HK-2 (cell line): ENCODE data around the gene ACAA2.

Experiments used
- DNase-seq: peaks from one replicate; pipeline ENCODE4 v3.0.0-alpha.2; 2018; ENCODE audit not compliant: unreplicated experiment

The ACAA2 gene

DNA sequence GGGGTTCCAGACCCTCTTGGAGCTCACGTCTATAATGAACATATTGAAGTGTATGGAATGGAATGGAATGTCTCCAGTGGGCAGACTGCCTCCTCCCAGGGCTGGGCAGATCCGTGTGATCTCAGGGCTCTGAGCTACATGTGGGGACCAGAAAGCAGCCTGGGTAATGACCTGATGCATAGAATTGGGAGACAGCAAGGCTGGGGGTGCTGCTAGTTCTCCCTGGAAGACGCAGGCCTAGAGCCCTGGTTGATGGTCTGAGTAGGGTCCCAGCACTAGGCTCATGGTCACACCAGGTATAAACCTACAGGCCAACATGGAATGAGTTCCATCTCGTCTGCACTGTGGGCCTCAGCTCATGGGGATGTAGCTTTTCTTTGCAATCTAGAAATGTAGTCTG, 46.7 kb downstream of the ACAA2 start:
- DNase-seq = no peak

DNA sequence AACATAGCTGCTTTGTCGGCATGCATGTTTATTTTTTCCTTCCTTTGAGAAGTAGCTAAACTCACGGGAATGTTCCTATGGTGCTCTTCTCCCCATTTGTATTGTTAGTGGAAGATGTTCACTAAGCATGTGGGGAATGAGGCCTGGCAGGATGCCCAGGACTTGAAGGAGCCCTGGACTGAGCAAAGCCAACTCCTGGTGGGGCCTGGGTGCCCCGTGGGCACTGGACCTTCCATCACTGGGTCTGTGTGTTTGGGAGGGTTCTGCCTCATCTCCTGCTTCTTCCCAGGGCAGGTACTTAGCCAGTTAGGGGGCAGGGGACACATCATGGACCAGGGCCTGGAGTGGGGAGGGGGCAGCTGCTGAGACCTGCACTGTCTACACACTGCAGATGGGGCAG, 49.3 kb downstream of the ACAA2 start:
- no peak for DNase-seq

DNA sequence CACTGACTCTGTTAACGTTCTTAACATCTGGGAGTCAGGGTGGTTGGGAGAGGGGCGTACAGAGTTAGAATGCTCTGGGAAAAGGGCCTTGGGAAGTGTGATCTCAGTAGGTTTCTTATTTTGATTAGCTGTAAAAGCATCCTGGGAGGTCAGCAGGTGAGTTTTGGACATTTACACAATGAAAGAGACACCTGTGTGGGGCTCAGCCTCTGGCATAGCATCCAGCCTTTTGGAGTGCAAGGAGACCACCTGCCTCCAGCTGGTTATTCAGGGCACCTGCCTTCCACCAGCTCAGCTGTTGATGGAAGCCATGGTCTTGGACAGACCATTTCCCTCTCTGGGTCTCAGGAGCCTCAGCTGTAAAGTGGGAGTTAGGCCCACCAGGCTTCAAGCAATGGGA, 49.7 kb downstream of the ACAA2 start:
- DNase-seq = no peak

DNA sequence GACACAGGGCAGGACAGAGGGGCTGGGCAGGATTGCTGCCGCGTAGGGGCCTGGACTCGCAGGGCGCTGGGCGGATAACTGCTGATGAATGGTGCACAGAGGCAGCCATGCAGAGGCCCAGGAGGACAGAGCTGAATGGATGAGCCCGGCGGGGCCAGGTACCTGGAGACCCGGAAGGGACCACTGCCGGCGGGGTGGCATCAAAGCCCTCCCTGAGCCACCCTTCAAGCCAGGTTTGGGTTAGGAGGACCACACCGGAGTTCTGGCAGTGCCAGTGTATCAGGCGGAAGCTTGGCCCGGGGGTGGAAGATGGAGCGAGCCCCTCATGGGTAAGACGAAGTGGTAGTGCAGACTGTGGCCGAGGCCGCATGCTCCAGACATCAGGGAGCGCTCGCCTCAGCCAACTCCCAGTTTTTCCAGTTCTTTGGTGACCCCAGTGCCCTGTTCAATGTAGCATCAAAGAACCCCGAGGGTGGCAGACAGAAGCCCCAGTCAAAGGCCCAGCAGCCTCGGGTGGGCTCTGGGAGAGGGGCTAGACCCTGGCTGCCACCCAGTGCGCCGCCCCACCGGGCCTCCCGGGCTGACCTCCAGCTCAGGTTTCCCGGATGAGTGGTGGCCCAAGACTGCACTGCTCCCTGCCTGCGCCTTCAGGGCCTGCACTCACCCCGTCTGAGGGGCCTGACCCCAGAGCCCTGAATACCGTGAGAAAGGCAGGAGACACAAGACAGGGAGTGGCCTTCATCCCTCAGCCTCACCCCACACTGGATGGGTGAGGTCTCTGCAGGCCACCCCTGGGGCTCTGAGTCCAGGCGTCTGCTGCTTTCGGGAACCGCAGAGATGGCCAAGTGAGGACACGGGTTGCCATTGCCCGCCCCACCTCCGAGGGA, 50.9 kb downstream of the ACAA2 start:
- no peak for DNase-seq

DNA sequence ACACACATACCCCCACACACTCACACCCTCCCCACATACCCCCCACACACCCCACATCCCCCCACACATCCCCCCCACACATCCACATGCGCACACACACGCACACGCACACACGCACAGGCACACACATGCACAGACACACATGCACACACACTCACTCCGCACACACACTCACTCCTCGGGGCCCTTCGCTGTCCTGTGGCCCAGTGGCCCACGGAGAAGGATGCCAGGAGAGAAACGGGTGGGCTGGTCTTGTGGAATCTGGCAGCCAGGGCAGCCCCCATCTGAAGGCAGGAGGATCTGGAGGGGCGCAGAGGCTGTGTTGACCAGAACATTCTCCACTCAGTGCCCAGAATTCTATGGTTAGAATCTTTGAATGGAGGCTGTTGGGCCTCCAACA, 51.6 kb downstream of the ACAA2 start:
- DNase-seq = no peak

DNA sequence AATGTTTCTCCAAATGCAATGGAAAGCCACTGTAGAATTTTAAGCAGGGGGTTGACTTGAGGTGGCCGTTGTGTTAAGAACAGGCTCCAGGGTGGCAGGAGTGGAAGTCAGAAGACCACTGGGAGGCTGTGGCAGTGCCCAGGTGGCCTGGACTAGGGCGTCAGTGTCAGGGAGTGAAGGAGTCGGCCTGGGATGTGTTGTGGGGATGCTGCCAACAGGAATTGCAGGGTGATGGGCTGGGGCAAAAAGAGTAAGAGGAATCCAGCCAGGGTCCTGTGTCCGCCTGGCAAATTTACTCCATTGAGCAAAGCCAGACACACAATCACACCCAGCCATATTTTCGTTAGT, 55.1 kb downstream of the ACAA2 start:
- no peak for DNase-seq

DNA sequence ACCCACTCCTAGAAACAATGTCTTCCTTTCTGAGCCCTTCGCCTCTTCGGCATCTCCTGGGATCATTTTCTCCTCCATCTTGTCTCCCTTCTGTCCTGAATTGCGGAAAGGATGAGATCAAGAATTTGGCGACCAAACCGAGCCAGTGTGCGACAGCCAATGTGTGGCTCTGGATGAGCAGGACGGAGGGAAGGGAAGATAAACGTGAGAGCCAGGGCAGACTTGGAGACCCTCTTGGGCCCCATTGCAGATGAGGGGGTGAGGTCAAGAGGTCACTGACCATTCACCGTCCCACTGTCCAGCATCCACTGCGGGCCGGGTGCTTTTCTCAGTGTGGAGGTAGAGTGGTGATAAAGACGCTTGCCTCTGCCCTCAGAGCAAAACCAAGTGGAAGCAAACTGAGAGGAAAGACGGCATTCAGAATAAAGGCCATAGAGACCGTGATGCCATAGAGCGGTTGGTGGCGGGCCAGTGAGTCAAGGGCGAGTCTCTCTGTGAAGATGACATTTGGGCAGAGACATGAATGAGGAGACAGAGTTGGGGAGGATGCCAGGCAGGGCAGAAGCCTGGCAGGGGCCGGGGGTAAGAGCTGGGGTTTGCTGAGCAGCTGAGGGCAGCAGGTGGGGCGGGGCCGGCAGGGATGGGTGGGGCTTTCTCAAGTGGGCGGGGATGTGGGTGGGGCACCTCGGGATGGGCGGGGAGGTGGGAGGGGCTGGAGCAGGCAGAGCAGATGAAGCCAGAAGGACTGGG, 55.6 kb downstream of the ACAA2 start:
- no peak for DNase-seq

DNA sequence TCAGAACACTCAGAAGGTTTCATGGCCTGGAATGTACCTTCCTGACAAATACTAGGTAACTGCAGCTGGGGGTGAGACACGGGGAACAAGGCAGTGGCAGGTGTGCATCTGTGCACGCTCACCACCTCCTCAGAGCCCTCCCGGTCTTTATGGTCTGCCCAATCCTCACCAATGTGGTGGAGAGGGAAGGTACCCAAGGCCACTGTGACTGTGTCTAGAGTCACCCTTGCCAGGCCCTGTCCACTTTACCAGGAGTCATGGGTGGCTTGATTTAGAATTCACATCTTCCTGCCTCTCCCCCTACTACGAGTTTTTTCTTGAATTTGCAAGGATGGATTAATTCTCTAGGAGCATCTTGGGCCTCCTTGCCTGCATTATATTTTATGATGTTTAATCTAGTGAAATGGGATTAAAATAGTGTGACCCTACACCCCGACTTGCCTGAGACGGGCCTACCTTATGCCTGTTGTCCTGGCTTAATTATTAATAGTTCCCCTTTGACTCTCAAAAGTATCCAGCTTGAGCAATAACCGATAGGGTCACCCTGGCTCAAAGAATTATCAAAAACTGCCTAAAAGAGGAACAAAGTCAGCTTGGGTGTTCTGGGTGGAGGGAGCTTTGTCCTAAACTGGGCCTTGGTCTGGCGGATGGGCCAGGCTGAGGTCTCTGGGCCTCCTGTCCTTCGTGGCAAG, 56.5 kb downstream of the ACAA2 start:
- no peak for DNase-seq

DNA sequence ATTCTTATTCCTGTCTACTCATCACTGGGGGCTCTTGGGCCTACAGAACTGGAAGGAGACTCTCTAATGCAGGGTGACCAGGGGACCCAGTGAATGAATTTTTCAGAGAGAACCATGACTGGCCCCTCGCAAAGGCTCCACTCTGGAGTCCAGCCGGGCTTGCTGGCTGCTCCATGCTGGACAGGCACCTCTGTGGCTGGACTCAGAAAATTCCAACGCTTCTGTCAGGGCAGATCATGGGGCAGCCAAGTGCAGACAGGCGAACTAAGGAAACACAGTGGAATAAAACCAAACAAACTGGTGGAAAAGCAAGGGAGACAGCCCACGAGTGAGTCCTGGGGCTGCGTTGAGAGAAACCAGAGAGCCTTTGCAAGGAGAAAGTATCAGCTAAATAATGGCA, 57.2 kb downstream of the ACAA2 start:
- DNase-seq = no peak

DNA sequence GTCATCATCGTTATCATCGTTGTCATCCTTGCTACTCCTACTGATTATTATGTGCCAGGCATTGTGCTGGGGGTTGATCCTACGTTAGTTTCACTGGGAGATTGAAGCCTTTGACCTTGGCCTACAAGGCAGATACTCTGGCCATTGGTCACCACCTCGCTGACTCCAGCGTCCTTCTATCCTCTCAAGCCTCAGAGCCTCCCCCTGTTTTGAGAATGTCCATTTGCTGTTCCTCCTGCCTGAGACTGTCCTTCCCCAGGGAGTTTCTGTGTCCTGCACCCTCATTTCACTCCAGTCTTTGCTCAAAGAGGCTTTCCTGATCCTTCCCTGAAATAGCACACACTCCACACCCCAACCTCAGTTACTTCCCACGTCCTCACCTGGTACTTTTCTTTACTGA, 57.8 kb downstream of the ACAA2 start:
- DNase-seq = no peak

DNA sequence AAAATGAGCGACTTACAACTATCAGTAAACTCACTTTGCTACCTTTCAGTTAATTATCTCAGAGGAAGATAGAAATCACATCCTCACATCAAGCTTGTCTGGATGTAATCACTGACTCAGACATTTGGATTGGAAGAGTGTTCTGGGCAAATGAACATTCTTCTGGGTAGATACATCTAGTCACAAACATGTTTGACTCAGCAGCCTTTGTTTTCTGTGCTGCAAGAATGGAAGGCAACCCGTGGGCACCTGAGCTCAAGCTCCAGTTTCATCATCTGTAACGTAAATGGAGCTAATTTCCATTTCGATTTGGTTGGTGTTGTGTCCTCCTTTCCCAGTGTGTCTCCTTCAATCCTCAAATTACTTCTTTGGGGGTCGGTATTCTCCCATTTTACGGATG, 58.5 kb downstream of the ACAA2 start:
- DNase-seq = no peak

DNA sequence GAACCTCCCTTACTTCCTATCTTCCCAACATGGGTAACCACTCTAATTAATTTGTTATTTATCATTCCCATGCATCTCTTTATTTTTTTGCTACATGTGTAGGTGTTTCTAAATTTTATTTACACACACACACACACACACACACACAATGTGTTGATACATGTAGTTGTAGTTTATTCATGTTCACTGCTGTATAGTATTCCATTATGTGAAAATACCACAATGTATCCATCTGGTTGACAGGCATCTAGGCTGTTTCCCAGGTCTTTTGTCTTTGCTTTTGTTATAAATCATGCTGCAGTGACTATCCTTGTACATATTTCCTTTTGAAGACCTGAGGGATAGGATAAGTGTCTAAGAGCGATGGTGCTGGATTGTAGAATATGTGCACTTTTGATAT, 59.7 kb downstream of the ACAA2 start:
- DNase-seq = no peak

DNA sequence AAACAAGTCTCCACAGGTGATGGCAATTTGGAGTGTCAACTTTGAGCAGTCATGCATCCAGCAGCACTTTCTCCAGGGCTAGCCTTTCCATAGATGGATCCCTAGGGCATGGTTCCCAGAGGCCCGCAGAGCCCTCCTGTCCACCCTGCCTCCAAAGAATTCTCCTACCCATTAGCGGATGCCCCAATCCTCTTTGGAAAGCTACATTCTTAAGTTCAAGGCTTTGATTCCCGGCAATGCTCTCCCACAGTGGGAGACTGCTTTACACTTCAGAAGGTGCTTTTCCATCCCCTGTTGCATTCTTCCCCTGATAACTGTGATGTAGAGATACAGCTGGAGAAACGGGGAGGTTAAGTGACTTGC, 61.3 kb downstream of the ACAA2 start:
- DNase-seq = no peak

DNA sequence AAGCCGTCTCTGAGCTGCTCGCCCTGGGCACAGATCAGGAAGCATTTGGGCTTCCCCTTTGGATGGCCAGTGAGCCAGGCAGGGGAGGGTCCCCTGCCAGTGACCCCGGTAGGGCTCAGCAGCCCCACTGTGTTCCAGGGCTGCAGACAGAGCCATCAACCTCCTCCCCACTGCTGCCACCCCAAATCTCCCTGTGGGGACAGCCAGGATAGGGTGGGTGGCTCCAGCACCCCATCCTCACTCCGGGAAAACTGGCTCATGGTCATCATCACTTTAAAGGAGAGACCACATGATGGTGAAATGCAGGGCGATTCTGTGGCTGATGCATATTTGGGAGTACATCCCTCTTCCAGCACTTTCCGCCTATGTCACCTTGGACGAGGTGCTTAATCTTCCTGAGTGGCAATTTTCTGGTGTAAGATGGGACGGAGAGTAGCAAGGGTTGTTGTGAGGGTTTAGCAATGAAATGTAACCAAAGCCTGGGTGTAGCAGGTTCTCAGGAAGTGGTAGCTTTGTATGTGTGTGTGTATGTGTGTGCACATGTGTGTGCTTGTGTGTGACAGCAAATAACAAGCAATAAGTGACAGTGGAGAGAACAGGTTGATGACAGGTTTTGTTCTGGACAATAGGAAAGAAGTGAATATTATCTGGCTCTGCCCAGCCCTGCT, 61.8 kb downstream of the ACAA2 start:
- no peak for DNase-seq

DNA sequence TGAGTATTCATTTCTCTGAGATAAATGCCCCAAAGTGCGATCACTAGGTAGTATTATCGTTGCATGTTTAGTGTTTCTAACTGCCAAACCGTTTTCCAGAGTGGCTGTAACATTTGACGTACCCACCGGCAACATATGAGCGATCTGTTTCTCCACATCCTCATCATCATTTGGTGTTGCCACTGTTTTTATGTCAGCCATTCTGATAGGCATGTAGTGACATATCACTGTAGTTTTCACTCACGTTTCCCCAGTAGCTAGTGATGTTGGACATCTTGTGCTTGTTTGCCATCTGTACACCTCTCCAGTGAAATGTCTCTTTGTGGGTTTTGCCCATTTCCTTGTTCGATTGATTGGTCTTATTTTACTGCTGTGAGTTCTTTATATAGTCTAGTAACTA, 63.8 kb downstream of the ACAA2 start:
- DNase-seq = no peak

DNA sequence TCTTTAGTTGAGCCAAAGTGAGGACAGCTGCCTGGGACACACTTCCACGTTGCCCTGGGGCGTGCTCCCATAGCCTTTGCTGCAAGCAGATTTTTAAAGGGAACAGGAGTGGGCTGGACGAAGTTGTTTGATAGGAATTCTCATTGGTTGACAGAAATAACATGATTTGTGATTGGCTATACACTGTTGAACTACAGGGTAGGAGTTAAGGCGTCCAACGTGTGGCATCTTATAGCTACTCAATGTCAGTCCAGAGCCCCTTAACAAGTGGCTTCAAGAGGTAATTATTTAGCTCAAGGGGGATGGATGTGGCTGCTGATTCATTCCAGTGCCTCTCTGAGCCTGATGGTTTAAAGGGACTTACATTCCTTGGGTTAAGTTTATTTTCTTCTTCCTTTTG, 65.5 kb downstream of the ACAA2 start:
- DNase-seq = no peak

DNA sequence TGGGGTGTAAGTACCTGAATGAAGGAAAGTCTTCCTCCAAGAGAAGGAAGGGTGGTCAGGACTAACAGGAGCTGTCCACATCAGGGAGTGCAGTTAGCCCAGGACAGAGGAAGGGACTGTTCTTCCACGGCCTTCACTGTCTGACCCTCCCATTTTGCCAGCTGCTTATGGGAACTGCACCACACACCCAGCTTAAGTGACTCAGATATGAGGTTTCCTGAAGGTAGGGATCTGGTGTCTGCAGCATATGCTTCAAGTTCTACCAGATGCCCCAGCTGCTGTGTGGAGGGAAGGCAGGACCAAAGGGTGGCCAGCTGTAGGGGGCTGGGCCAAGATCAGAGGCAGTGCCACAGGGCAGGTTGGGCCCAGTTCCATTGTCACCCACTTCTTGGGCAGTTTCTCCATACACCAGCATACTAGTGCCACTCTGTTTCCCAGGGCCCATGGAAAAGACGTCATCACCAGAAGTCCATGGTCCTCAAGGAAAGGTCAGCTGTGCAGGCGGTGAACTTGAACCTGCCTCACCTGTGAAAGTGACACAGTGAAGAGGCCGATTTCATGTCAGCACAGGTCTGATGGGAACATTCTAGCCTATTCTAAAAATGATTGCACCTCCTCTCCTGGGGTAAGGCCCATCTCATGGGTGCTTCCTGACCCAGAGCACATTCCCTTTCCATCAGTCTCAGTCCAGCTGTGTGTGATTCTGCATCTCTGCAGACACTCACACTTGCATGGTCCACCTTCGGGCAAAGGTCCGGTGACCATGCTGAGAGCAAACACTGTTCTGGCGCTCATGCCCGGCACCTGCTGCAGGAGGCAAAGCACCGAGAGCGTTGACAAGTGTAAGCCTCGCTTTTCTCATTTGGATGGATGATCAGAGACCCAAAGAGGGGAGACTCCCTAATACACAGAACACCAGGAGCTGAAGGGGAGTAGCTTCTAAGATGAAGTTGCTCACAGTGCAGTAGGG, 68.0 kb downstream of the ACAA2 start:
- DNase-seq = no peak

DNA sequence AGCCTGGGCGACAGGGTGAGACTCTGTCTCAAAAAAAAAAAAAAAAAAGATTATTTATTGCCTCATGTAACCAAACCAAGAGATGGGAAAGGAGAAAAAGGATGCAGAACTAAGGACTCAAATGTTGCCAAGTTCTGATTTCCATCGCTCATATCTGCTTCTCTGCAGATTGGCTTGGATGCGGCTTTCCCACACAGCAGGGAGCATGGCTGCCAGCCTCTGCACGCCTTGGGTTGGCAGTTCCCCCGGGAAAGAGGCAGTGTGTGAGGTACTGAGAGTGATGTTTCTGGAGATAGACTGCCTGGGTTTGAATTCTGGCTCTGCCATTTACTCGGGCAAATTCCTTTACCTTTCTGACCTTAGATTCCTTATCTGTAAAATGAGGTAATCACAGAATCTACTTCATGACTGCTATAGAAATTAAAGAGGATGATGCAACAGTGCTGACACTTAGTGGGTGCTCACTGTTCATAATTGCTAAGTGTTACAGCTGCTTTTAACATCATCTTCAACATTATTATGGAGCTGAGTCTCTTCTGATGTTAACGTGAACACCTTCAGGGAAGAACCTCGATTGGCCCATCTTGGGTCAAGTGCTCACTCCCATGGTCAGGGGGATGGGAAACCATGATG, 68.8 kb downstream of the ACAA2 start:
- no peak for DNase-seq

DNA sequence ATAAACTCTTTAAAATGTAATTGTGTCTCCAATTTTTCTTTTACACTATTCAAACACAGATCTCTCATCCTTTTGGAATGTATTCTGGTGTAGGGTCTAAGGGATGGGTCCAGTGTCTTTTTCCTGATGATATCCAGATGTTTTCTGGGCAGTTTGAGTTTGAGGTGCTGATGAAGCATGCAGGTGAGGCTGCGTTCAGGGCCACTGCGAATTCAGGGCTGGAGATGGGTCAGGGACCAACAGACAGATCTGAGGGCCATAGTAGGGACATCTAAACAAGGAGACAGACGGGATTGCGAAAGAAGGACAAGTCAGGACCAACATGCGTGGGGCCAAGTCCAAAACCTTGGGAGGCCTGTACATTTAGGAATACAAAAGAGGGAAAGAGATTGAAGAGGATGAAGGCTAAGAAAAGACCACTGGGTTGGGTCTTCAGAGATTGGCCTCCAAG, 70.2 kb downstream of the ACAA2 start:
- no peak for DNase-seq

DNA sequence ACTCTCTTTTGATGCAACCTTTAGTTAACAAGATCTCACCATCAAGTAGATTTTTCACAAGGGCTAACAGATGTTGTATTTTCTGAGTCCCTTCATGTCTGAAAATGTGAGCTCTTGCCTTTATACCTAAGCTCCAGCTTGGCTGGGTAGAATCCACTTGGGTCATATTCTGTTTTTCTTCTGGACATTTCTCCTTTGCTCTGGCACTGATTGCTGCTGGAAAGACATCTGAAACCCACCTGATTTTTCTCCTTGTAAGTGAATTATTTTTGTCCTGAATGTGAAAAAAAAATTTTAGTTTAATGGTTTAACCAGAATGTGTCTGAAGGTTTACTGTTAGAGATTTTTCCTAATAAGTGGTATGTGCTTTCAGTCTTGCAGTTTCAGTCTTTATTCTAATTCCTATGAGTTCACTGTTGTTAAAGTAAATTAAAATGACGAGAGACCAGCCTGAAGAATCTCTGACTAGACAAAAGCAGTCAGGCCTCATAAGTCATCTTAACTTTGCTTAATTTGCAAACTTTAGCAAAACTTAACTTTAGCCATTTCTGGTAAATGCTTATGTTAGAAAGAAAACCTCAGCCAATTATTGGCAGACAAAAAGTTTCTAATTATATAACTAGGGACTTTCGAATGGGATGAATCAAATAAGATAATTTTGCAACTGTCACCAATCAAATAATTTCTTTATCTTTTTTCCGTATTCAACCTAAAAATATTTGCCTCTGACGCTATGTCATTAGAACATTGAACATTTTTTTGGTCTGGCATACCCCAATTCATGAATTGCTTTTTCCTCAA, 70.8 kb downstream of the ACAA2 start:
- no peak for DNase-seq
